SK-N-DZ (cell line): ENCODE data around the gene RNF212.
"Not testable (repeated sequence)": the region's sequence is repeated elsewhere in the genome, so short reads cannot be mapped to it uniquely, and the experiment has no call there.

Experiments
- DNase-seq: peaks from one replicate; pipeline ENCODE4 v3.0.0-alpha.2; 2015; ENCODE audit warnings: low spot score

Gene RNF212

GRCh38 chr4:1065732-1066131 lies 47.6 kb downstream of the RNF212 start:
- DNase-seq: no peak

GRCh38 chr4:1062419-1062818 lies 50.9 kb downstream of the RNF212 start:
- DNase-seq: no peak

DNA sequence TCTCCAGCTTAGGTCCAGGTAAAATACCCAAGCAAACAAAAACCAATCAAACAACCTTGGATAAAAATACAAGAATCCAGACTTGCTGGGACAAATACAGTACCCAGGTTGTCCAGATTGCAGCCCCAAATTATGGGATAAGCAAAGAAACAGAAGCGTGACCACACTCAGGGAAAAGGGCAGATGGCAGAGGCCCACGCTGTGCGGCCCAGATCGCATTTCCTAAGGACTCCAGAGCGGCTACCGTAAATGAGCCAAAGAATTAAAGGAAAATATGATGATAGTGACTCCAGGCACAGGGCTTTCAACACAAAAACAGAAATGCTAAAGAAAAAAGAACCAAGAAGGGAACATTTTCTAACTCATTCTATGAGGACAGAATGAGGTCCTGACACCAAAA lies 51.6 kb downstream of the RNF212 start:
- no peak for DNase-seq

DNA sequence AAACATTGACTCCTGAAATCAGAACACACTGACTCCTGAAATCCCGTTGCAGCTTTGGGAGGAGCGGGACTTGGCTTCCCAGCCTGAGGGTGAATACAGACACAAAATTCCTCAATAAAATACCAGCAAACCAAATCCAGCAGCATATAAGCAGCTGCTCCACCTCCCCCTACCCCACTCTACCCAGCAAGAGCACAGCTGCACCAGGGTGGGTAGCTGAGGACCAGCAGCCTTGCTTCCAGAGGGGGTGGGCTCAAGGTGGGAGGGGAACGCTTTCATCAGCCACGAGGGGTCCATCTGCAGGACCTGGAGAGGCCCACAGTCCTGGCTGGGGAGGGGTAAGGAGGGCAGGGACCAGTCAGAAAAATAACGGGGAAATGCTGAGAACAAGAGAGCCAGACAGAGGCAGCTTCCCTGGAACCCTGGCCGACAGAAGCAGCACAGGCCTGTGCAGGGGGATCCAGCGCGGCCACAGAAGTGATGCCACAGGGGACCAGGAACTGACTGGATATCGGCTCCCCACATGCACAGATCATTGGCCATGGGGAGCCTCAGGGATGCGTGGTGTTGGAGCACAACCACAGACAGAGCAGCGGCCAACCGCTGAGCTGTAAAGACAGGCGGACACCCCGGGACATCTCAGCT lies 52.2 kb downstream of the RNF212 start:
- no peak for DNase-seq

GRCh38 chr4:1060621-1061020 lies 52.7 kb downstream of the RNF212 start:
- no peak for DNase-seq

DNA sequence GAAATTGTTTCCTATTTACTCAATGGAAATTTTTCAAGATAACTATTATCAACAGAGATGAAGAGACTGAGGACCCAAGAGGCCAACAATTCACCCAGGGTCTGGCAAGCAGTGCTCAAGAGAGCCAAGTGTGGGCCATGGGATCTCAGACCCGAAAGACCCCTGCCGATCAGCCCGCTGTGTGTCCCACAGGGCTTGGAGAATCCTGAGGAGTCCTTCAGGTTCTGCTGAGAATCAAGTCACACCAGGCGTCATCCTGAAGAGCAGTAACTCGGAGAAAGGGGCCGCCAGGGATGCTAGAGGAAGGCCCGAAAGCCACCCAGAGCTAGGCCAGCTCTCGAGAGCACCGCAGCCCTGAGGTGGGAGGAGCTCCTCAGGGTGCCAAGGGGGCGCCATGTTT lies 53.2 kb downstream of the RNF212 start:
- no peak for DNase-seq

DNA sequence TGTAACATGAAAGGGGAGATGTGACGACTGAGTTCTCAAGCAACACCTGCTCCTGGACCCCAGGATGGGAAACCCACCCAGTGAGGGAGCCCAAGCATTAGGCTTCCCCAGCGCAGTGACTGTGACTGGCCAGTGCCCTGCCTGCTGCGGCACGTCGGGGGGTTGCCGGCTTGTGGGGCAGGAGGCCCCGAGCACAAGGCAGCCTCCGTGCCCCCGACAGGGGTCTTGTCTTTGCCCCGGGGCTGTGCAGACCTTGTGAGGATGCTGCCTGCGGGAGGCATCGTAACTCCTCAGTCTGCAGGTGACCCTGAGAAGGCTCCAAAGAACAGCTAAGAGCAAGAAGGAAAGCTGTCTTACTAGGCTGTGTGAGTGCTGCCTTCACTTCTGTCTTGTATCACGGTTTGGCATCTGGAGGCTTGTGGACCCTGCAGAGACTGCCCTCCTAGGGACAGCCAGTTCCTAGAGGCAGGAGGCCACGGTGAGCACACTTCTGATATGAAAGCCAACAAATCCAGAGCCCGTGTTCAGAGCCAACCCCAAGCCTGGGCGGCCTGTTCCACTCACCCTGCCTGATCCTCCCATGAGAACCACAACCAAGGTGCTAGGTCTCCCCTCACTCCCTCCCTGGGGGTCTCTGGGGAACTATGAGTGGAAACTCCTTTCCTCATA lies 54.2 kb downstream of the RNF212 start:
- DNase-seq: no peak

DNA sequence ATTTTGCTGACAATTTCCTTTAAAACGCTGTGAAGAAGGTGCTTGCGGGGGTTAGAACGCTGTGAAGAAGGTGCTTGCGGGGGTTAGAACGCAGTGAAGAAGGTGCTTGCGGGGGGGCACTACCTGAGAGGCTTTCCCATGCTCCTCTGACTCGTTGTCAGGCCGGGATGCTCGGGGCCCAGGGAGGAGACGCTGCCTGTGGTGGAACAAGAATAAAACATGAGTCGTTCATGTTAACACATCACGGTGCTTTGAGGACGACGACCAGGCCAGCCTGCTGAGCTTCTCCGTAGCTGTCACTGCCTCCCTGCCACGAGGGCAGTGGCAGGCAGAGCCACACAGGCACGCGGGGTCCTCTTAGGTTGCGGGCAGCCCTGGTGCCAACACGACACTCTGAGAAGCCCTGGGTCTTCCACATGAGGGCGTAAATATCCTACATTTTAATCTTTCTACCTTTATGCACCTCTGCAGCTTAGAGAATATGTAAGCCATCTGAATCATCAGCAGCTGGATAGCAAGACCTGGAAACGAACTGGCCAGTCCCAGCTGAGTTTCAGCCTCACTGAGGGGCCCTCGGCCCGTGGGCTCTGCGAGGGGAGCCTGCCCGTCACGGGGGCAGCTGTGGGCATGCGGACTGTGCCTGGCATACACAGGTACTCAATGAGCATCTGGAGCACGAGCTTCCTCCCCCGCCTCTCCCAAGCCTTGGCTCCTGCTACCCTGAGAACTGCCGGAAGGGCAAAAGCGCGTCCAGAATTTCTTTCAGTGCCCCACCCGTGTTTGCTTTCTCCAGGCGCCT lies 55.0 kb downstream of the RNF212 start:
- no peak for DNase-seq

DNA sequence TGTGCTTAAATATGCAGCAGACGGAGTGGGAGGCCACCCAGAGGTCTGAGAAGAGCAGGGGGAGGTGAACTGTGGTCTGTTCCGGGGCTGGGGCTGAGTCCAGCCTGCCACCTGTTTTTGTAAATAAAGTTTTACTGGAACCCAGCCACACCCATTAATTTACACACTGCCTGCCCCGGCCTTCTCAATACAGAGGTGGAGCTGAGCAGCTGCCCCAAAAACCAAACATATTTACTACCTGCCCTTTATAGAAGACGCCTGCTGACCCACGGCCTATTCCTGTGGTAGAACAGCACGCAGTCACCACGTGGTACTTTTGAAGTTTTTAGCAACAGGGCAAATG lies 56.0 kb downstream of the RNF212 start:
- DNase-seq: no peak

DNA sequence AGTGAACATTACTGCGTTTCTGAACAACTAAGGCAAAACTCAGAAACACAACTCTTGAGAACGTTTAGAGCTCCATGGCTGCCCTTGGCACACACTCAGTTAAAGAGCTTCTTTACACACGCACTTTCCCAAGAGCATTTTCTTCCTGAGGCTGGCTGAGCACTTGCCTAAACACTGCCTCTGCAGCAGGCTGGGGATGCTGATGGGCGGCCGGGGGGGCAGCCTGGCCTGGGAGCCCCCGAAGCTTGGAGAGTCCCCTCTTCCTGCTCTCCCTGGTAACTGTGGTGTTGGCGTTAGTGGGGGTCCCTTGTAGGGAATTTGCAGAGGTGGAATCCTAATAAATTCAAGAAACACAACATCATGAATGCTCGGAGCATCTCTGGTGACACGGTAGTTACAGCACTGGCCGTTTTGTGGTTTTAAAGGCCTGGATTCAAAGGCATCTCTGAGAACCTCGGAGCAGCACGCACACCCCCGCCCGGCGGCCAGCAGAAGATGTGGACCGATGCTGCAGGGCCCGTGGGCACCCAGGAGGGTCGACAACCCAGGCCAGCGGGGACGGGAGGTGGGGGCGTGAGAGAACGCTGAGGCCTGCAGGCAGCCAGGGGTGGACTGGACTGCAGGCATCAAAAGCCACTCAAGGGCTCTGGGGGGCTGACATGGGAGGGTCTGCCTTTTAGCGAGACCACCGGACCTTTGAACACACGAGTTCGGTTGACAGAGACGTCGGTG lies 56.5 kb downstream of the RNF212 start:
- no peak for DNase-seq

DNA sequence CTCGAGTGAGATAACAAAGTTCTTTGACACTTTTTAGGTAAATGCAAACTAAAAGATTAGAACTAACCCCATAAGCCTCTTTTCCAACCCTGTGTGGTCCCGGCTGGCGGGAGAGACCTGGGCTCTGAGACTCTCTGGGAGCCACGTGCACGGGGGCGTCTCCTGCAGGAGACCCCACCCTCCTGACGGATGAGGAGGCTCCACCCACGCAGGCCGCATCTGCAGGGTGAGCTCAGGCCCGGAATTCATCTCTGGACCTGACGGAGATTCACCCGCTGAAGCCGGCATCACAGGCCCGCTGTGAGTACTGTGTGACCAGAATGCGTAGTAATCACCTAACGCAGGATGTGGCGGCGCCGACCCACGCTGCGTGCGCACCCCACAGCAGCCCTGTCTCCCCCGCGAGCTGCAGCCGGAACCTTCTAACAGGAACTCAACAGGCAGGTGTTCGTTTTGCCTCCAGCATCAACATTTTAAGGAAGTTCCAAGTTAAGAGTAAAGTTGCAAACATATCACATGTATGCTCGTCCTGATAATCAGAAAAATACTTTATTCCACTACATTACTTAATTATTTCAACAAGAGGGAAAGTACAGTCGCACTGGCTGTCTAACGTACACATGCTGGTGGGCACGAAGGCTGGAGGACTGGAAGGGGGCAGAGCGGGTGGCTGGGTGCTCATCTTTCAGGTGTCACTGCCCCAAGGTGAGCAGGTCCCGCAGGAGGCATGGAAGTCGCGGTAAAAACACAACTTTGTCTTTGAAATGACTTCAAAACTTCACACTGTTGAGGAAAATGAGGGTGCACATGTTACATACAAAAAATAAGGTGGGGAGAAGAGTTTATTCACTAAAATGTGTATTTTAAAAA lies 57.4 kb downstream of the RNF212 start:
- no peak for DNase-seq

DNA sequence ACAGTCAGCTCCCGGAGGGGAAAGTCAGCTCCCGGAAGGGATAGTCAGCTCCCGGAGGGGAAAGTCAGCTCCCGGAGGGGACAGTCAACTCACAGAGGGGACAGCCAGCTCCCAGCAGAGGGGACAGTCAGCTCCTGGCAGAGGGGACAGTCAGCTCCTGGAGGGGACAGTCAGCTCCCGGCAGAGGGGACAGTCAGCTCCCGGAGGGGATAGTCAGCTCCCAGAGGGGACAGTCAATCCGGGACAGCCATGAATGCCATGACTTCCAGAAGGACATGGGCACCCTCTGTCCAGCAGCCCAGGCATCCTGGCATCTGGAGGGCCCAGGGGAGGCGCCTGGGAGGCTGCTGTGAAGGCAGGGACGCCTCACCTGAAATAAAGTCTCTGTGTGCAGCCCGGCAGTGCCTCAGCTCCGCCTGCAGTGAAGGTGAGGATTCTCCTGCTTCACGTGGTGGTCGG lies 58.1 kb downstream of the RNF212 start:
- DNase-seq: not testable (repeated sequence)

DNA sequence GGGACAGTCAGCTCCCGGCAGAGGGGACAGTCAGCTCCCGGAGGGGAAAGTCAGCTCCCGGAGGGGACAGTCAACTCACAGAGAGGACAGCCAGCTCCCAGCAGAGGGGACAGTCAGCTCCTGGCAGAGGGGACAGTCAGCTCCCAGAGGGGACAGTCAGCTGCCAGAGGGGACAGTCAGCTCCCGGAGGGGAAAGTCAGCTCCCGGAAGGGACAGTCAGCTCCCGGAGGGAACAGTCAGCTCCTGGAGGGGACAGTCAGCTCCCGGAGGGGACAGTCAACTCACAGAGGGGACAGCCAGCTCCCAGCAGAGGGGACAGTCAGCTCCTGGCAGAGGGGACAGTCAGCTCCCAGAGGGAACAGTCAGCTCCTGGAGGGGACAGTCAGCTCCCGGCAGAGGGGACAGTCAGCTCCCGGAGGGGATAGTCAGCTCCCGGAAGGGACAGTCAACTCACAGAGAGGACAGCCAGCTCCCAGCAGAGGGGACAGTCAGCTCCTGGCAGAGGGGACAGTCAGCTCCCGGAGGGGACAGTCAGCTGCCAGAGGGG lies 58.6 kb downstream of the RNF212 start:
- DNase-seq: not testable (repeated sequence)

DNA sequence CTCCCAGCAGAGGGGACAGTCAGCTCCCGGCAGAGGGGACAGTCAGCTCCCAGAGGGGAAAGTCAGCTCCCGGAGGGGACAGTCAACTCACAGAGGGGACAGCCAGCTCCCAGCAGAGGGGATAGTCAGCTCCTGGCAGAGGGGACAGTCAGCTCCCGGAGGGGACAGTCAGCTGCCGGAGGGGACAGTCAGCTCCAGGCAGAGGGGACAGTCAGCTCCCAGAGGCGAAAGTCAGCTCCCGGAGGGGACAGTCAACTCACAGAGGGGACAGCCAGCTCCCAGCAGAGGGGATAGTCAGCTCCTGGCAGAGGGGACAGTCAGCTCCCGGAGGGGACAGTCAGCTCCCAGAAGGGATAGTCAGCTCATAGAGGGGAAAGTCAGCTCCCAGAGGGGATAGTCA lies 59.5 kb downstream of the RNF212 start:
- DNase-seq: not testable (repeated sequence)

- DNase-seq: no peak
These were observed 60.2 kb downstream of the RNF212 start for GRCh38 chr4:1053080-1053661.

GRCh38 chr4:1052231-1052671 lies 61.1 kb downstream of the RNF212 start:
- DNase-seq: no peak

GRCh38 chr4:1051472-1051871 lies 61.9 kb downstream of the RNF212 start:
- no peak for DNase-seq

- DNase-seq: no peak
These were observed 62.7 kb downstream of the RNF212 start for GRCh38 chr4:1050486-1051213.

- DNase-seq: no peak
These were observed 63.8 kb downstream of the RNF212 start for GRCh38 chr4:1049591-1049905.
